ENCODE data around the gene TRPM3.
"Not testable (repeated sequence)": the region's sequence is repeated elsewhere in the genome, so short reads cannot be mapped to it uniquely, and the experiment has no call there.

Gene TRPM3

GRCh38 chr9:70975821-70976220 is 145.6 kb downstream of the TRPM3 start:
- TF ChIP-seq CTCF (IDR thresholded peaks at IDR 0.05; ENCODE audit: extremely low read depth, missing control alignments), result no peak
- no peak for DNase-seq (ENCODE audit: low spot score)

GRCh38 chr9:70971723-70972122 is 149.7 kb downstream of the TRPM3 start:
- no peak for TF ChIP-seq CTCF (IDR thresholded peaks at IDR 0.05; ENCODE audit: extremely low read depth, missing control alignments)
- DNase-seq (ENCODE audit: low spot score), result no peak

- DNase-seq (ENCODE audit: low spot score), result not testable (repeated sequence)
Observed at GRCh38 chr9:70966380-70966779, 155.0 kb downstream of the TRPM3 start.

GRCh38 chr9:70964861-70965260 is 156.6 kb downstream of the TRPM3 start:
- DNase-seq (ENCODE audit: low spot score), result no peak
- TF ChIP-seq CTCF (IDR thresholded peaks at IDR 0.05; ENCODE audit: extremely low read depth, missing control alignments), result no peak

- DNase-seq (ENCODE audit: low spot score), result no peak
- TF ChIP-seq CTCF (IDR thresholded peaks at IDR 0.05; ENCODE audit: extremely low read depth, missing control alignments), result no peak
Observed at GRCh38 chr9:70963554-70963953, 157.9 kb downstream of the TRPM3 start.

- no peak for DNase-seq (ENCODE audit: low spot score)
- no peak for TF ChIP-seq CTCF (IDR thresholded peaks at IDR 0.05; ENCODE audit: extremely low read depth, missing control alignments)
Observed at GRCh38 chr9:70962761-70963440, 158.5 kb downstream of the TRPM3 start.

- TF ChIP-seq CTCF (IDR thresholded peaks at IDR 0.05; ENCODE audit: extremely low read depth, missing control alignments), result no peak
Observed at GRCh38 chr9:70959366-70959765, 162.1 kb downstream of the TRPM3 start.

GRCh38 chr9:70954596-70955143 is 166.8 kb downstream of the TRPM3 start:
- TF ChIP-seq CTCF (IDR thresholded peaks at IDR 0.05; ENCODE audit: extremely low read depth, missing control alignments), result no peak
- DNase-seq (ENCODE audit: low spot score), result no peak

More at GRCh38 chr9:70959366-70959765, 162.1 kb downstream of the TRPM3 start:
- DNase-seq (ENCODE audit: low spot score), result no peak

Data from GM20000 (cell line).